Measurements from ENCODE around the gene MYNN. TPM values are rescaled to one million over a fixed set of nuclear protein-coding genes. Genes with fewer than 3 reads are reported as not detected.
A peak's percentile ranks its signal among the peaks of the same experiment; 100 is the strongest.

The MYNN gene
- total RNA-seq, 1 donor from 2014 or later: 17.2 TPM

DNA sequence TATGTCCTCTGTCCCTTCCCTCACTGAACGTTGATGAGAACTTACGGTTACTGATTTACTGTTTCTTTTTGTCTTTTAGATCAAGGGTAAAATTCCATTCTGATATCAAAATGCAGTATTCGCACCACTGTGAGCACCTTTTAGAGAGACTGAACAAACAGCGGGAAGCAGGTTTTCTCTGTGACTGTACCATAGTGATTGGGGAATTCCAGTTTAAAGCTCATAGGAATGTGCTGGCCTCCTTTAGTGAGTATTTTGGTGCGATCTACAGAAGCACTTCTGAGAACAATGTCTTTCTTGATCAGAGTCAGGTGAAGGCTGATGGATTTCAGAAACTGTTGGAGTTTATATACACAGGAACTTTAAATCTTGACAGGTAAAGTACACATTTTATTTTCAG is 990 bp downstream of the MYNN start:
- peak in 1 of 2 donors; percentile 22 for DNase-seq (ENCODE audit: low read depth in 2 of 2)

DNA sequence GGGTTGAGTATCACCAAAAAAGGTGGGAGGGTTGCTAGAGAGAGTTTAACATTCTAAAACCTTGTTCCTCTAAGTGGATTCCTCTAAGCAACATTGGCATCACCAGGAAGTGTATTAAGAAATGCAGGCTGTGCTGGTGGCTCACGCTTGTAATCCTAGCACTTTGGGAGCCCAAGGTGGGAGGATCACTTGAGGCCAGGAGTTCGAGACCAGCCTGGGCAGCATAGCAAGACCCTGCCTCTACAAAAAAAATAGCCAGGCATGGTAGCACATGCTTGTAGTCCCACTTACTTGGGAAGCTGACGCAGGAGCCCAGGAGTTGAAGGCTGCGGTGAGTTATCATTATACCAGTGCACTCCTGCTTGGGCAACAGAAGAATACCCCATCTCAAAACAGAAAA is 4.6 kb downstream of the MYNN start:
- no peak for DNase-seq (ENCODE audit: low read depth in 2 of 2)

DNA sequence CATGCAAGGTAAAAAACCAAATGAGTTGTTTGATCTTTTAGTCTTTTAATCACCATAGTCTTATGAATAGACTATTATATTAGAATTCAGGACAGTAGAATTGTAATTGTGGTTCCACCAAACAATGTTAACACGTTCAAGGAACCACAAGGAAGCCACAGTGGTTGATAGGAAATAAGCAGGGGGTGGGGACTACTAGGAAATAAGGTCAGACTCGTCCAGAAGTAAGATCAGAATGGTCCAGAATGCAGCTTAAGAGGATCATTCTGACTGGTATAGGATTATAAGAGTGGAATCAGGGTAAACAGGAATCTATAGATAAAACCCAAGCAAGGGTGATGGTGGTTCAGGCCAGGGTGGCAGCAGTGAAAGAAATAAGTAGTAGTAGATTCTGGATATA is 7.5 kb downstream of the MYNN start:
- no peak for DNase-seq (ENCODE audit: low read depth in 2 of 2)

DNA sequence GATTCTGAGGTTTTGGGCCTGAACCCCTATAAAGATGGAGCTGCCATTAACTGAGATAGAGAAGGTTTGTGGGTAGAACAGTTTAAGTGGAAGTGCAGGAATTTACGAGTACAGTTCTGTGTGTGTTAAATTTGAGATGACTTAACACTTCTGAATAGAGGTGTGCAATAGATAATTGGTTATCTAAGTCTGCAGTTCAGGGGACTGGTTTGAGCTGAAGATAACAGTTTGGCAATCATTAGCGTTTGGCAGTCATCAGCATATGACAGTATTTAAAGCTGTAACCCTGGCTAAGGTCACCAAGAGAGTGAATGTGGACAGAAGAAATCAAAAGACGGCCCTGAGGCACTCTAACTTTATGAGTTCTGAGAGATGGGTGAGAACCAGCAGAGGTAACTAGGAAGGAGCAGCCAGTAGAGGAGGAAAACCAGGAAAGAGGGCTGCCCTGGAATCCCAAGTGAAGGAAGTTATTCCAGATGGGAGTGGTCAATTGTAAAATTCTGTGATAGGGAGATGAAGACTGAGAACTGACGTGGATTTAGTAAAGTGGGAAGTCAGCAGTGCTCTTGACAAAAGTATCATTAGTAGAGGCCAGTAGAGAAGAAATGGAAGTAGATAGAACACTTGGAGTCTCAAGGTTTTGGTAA is 8.1 kb downstream of the MYNN start:
- no peak for DNase-seq (ENCODE audit: low read depth in 2 of 2)

DNA sequence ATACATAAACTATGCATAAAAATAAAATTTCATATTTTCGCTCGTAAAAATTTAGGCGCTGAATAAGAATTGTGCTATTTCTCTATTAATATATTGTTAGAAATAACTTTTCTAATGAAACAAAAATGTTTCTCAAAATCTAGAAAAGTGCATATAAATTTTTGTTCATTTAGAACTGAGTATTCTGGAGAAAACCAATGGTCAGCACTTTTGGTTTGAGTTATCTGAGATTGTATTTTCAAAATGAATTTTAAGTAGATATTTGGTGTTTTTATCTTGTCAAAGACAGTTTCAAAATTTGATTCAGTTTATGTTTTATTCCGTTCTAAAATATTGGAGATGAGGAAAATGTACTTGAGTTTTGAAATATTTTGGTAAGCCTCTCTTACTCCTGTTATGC is 13.9 kb downstream of the MYNN start:
- no peak for DNase-seq (ENCODE audit: low read depth in 2 of 2)

DNA sequence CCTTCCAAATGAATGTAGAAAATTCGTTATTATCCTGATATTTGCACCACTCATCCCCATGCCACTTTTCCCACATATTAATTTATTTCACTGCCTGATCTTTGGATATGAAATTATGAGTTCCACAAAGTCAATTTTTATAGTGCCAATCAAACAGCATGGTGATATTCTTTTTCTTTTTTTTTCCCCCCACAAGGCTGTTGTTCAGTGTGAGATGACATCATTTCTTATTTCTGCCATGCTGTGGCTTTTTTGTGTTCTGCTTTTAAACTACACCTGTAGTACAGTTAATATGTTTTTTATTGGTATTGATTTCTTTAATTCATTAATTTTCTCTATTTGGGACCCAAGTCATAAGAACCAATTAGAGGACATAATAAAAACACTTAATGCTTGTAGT is 14.6 kb downstream of the MYNN start:
- DNase-seq (ENCODE audit: low read depth in 2 of 2): no peak

DNA sequence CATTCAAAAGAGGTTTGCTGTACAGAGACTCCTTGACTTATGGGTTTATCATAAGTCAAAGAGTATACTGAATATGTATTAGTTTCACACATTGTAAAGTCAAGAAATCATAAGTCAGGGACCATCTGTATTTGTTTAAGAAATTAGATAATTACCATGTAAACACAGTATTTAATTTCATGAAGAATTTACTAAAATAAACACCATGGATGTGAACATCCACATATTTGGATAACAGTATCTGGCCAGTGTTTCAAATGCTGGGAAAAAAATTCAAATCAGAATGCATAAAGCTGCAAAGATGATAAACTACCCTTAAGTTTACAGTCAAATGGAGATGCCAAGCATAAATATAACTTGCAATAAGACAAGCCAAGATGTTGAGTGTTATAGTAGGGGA is 17.0 kb downstream of the MYNN start:
- no peak for DNase-seq (ENCODE audit: low read depth in 2 of 2)

DNA sequence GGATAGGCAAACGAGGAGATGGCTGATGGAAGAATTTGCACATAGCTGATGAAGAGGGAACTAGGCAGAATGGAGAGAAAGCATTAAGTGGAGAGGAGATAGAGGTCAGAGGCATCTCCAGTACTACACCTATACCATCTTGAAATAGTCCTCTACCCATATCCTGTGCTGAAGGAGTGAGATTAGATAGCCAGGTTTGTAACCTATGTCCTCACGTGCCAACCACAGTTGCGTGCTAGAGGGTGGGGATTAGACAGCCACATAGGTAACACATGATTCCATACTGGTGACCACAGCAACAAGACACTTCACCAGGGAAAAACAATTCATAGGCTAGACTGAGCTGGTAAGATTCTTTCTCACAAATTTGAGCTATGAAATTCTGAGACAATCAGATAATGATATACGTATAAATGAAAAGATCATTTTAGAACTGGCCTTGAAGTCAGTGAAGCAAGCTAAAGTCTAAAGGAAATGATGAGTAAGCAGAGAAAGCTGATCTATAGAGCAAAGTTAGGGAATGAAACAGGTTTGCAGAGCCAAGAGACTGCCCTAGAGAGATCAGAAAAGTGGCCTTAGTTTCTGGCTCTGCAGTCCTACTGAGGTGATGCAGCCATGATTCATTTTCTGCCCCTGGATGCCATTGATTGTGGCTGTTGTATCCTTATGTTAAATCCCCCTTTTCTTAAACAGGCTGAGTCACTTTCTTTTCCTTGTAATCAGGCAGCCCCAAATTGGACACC is 17.7 kb downstream of the MYNN start:
- DNase-seq (ENCODE audit: low read depth in 2 of 2): no peak

DNA sequence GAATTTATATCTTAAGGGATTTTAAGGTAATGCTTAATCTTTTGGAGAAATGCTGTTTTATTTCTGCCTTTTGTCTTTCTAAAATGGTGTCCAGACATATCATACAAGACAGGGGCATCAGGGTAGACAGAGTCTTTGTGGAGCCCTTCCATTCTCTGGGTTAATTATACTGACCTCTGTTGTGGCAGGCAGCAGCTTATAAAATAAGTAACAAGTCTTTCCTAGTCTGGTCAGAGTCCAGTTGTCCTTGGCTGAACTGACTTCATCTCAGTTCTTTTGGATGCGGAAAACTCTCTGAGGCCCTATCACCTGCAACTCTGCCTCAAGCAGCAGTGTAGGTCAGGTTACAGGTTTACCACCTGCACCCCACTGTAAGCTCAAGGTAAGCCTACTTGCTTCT is 19.2 kb downstream of the MYNN start:
- DNase-seq (ENCODE audit: low read depth in 2 of 2): no peak

DNA sequence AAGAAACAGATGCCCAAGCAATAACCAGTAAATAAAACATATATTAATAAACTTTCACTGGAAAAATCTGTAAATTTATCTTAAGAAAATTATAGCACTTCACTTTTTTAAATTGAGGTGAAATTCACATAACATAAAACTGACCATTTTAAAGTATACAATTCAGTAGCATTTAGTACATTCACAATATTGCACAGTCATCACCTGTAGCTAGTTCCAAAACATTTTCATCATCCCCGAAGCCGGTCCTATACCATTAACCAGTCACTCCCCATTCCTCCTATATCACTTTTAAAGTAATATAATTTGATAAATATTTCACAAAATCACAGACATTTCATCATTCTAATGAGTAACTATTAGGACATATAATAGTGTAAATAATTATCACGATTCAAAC is 31.5 kb downstream of the MYNN start:
- no peak for DNase-seq (ENCODE audit: low read depth in 2 of 2)

DNA sequence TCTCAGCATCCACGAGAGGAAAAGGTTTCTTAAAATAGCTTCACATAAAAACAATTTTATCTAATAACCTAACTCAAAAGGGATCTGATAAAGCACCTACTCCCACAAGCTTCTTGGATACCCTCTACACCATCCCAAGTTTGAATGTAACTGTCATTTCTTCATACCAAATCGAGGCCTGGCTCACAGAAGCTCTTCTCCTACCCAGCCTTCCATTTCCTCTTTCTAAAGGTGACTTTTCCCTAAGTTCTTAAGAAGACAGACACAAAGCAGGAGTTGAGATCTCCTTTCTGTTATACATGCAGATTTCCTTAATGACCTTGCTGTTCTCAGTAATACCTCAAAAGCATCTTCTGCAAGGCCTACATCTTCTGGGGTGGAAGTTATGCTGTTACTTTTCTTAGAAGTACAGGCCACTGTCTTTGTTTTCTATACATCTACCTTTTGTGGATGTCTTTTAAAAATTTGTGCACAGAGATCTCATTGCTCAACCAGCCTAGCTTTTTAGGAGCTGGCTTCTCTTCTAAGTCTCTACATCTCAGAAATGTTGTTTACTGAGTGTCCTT is 36.1 kb downstream of the MYNN start:
- no peak for DNase-seq (ENCODE audit: low read depth in 2 of 2)

DNA sequence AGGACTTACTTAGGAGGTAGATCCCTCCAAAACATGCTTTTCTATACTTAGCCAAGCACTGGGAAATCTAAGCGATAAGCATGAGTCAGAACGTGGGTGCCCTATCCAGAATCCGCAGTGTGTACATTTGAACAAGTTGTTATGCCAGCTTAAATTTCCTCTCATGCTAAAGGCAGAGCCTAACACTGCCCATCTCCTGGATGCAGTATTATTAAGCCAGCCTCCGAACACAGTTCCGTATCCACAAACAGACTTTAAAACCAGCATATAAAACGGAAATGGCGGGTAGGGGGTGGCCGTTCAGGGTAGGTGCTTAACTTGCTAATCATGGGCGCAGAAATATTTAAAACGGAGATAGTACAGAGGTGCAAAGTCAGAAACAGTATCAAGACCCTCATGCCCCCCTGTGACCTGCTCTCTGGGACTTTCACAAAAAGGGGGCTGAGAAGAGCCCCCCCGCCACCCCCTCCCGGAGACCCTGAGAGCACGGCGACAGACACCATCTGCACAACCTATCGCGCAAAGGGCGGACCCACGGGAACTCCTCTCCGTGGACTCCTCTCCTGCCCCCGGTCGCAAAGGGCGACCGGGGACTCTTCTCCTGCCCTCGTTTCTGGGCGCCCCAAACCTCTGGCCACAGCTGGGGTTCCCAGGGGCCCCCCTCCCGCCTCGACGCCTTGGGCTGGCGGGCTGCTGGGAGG is 38.6 kb downstream of the MYNN start:
- peak in 1 of 2 donors; percentile 39 for DNase-seq (ENCODE audit: low read depth in 2 of 2)

DNA sequence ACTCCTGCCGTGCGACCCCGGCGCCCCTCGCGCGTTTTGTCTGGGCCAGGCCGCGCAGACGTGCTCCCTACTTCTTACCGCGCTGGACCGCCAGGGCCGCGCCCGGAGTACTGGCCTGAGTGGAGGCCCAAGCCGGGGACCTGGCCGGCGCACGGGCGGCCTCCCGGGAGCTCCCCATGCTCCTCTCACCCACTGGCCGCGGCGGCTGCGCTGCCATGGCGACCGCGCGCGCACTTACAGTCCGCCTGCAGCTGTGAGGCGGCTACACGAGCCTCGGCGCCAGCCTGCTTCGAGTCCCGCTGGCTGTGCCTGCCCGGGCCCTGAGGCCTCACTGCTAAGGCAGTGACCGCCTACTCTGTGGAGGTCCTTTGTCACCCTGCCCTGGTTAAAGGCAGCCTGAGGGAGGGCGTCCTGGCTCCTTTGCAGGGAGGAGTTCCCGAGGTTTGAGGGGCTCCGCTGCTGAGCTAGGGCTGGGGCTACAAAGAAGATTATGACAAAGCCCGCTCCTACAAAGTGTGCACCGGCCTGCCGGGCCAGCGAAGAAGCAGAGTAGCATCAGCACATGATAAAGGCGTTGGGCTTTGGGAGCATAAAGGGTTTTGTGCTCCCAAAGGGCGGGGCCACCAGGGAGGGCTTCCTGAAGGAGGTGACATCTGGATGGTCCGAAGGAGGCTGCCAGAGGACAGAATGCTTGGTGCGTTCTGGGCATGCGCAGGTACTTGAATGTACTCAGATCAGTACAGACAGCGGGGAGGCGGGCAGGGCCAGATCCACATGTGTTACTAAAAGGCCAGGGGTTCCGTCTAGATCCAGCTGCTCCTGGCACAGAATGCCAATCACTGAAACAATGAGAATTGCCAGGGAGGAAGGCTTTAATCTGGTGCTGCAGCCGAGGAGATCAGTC is 39.4 kb downstream of the MYNN start, which contains the start of the genes LRRC34 and LRRIQ4:
Gene LRRC34, minus strand, starts transcription at position 573 of the 904 bp plus-strand sequence. Its CDS starts 356 bp downstream, at position 217.
Gene LRRIQ4, plus strand, starts transcription at position 539 of the 904 bp plus-strand sequence. CDS start 9,052 bp downstream, outside the sequence.
- DNase-seq (ENCODE audit: low read depth in 2 of 2): peak; percentile 47 to 74

DNA sequence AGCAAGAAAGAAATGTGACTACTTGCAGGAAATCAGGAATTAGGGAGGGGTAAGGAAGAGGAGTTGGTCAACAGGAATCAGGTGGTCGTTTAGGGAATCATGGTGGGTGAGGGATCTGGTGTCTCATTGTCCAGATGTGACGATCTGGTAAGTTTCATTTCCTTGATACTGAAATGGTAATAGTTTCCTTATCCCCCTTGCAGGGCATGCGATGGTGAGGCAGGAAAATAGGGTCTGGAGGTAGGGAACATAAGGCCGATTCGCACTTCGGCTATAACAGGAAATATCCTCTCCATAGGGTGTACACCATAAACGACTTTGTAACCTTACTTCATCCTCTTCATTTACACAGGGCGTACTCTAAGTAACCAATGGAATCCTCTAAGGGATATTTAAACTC is 40.1 kb downstream of the MYNN start:
- no peak for DNase-seq (ENCODE audit: low read depth in 2 of 2)

DNA sequence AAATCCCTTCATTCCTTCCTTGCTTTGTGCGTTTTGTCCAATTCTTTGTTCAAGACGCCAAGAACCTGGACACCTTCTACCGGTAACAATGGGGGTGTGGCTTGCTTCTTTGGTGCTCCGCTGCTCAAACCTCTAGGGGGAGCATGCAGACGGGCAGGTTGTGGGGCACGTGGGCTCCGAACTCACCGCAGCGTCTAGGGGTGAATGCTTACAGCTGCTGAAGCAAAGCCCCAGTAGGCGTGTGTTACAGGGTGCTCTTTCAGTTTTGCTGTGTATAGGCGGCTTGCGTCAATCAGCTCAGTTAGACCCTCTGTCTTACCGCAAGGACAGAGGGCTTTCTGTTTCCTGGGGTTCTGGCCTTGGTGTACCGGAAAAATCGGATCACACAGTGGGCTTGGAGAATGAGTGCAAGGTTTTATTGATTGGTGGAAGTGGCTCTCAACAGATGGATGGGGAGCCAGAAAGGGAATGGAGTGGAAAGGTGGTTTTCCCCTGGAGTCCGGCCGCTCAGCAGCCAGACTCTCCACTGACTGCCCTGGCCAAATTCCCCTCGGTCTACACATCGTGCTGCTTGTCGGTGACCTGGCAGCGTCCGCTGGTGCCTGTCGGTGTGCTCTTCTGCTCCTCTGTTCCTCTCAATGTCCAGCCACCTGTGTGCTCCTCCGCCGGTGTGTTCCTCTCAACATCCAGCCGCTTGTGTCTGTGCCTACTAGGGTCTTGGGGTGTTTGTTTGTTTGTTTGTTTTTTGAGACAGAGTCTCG is 40.7 kb downstream of the MYNN start:
- DNase-seq (ENCODE audit: low read depth in 2 of 2): peak in 1 of 2 donors; percentile 33

DNA sequence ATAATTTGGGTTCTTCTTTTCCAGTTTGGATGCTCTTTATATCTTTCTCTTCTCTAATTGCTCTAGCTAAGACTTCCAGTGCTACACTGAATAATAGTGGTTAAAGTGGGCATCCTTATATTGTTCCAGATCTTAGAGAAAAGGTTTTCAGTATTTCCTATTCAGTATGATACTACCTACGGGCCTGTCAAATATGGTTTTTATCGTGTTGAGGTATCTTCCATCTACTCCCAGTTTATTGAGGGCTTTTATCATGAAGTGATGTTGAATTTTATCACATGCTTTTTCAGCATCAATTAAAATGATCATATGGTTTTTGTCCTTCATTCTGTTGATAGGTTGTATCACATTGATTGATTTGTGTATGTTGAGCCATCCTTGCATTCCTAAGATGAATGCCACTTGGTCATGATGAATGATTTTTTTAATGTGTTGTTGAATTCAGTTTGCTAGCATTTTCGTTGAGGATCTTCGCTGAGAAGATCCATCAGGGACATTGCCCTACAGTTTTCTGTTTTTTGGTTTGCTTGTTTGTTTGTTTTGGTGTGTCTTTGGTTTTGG is 42.5 kb downstream of the MYNN start:
- no peak for DNase-seq (ENCODE audit: low read depth in 2 of 2)

DNA sequence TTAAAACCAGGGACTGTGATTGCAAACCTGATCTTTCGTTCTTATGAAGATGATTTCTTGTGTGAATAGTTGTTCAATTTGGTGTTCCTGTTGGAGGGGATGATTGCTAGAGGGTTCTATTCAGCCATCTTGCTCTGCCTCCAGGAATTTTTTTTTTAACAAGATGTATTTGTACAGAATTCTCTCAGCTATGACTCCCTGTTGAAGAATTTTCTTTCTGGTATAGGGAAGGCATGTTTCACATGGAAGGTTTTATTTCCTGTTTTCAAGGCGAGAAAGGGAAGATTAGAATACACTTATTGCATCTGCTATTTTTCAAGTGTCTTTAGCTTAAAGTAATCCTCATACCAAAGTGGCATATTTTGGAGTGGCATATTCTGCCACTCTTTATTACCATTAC is 45.1 kb downstream of the MYNN start:
- no peak for DNase-seq (ENCODE audit: low read depth in 2 of 2)

DNA sequence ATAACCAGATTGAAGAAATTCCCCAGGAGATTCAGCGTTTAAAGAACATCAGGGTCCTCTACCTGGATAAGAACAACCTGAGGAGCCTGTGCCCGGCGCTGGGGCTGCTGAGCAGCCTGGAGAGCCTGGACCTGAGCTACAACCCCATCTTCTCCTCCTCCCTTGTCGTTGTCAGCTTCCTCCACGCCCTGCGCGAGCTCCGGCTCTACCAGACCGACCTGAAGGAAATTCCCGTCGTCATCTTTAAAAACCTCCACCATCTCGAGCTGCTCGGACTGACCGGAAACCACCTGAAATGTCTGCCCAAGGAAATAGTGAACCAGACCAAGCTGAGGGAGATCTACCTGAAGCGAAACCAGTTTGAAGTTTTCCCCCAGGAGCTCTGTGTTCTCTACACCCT is 48.9 kb downstream of the MYNN start:
- no peak for DNase-seq (ENCODE audit: low read depth in 2 of 2)

DNA sequence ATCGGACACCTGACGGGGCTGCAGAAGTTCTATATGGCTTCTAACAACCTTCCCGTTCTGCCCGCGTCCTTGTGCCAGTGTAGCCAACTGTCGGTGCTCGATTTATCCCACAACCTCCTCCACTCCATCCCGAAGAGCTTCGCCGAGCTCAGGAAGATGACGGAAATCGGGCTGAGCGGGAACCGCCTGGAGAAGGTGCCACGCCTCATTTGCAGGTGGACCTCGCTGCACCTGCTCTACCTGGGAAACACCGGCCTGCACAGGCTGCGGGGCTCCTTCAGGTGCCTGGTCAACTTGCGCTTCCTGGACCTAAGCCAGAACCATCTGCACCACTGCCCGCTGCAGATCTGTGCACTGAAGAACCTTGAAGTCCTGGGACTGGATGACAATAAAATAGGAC is 49.3 kb downstream of the MYNN start:
- no peak for DNase-seq (ENCODE audit: low read depth in 2 of 2)

DNA sequence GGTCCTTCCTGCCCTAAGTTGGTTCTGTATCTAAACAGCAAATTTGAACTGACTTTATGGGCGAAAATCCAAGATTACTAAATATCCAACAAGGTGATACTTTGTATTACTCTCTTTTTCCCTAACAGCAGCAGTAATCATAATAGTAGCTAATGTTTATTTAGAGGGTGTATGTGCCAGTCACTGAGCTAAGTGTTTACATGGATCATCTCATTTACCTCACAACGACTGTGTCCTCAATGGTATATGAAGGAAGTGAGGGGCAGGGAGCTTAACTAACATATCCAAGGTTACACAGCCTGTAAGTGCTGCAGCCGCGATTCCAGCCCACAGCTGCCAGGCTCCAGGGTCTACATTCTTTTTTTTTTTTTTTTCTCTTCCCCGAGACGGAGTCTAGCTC is 49.8 kb downstream of the MYNN start:
- DNase-seq (ENCODE audit: low read depth in 2 of 2): no peak

All from dermis microvascular lymphatic vessel endothelial cell (primary cell).